K562 (cell line): ENCODE results near the gene PIP4K2C. TPM values are rescaled to one million over a fixed set of nuclear protein-coding genes. Genes with fewer than 3 reads are reported as not detected.
A peak's percentile ranks its signal among the peaks of the same experiment; 100 is the strongest.

Source experiments
- CBFA2T3 ChIP-seq: fragments of 450-650 bp; IDR thresholded peaks from 2 replicates; pipeline ENCODE4 v1.6.1; 2017
- CBX3 ChIP-seq, 2 experiments: IDR thresholded peaks; 1 replicate in 1 of 2; 2 replicates in 1 of 2; pipeline ENCODE4 v1.6.1; 2012; ENCODE audit warnings: inconsistent platforms in 2 of 2, low read length in 2 of 2, borderline replicate concordance in 1 of 2, control low read depth in 1 of 2
- FOSL1 ChIP-seq: fragments of 200-800 bp; sonication (Bioruptor generic); conservative IDR thresholded peaks from 2 replicates; pipeline ENCODE4 v1.6.1; 2016; ENCODE audit warnings: missing genetic modification characterization, missing compliant biosample characterization
- HDAC2 ChIP-seq: fragments of 450-650 bp; IDR thresholded peaks from 2 replicates; pipeline ENCODE4 v1.6.1; 2016; ENCODE audit warnings: mild to moderate bottlenecking
- KDM1A ChIP-seq, 2 experiments: fragments of 450-650 bp; IDR thresholded peaks; 2 replicates each; pipeline ENCODE4 v1.6.1; 2016; ENCODE audit warnings: mild to moderate bottlenecking in 2 of 2
- MLX ChIP-seq, 2 experiments: fragments of 450-650 bp in 1 of 2; sonication (generic) in 1 of 2; formaldehyde crosslinking; conservative IDR thresholded peaks; 2 replicates each; pipeline versions ENCODE4 v1.4.0 to v1.8.1; 2020 to 2022; ENCODE audit warnings: mild to moderate bottlenecking in 1 of 2, missing genetic modification reagents in 1 of 2
- PTBP1 ChIP-seq: fragments of 200-400 bp; formaldehyde crosslinking; IDR thresholded peaks from 2 replicates; pipeline ENCODE4 v1.6.1; 2017; ENCODE audit warnings: low read depth, low read length
- RBM25 ChIP-seq: fragments of 200-400 bp; formaldehyde crosslinking; IDR thresholded peaks from 2 replicates; pipeline ENCODE4 v1.6.1; 2018; ENCODE audit warnings: low read length, low read depth, moderate library complexity; ENCODE audit not compliant: severe bottlenecking
- REST ChIP-seq, 2 experiments: fragments of 450-650 bp; formaldehyde crosslinking in 1 of 2; IDR thresholded peaks; 2 replicates each; pipeline versions ENCODE4 v1.4.0 to v1.6.1; 2014 to 2020; ENCODE audit warnings: mild to moderate bottlenecking in 2 of 2, borderline replicate concordance in 1 of 2, low read depth in 1 of 2
- SIN3B ChIP-seq: fragments of 450-650 bp; IDR thresholded peaks from 2 replicates; pipeline ENCODE4 v1.6.1; 2017; ENCODE audit warnings: low read depth, mild to moderate bottlenecking, moderate library complexity
- ZBTB11 ChIP-seq, 3 experiments: fragments of 200-800 bp in 1 of 3; fragments of 250-450 bp in 1 of 3; fragments of 450-650 bp in 1 of 3; sonication (Bioruptor Pico) in 1 of 3; sonication (Bioruptor generic) in 1 of 3; formaldehyde crosslinking in 1 of 3; IDR thresholded peaks; 2 replicates each; pipeline versions ENCODE4 v1.6.1 to v1.8.0; 2016 to 2022; ENCODE audit warnings: mild to moderate bottlenecking in 2 of 3, missing genetic modification characterization in 2 of 3, missing compliant biosample characterization in 1 of 3, moderate library complexity in 1 of 3
- ZC3H4 ChIP-seq: sonication (generic); formaldehyde crosslinking; IDR thresholded peaks from 2 replicates; pipeline ENCODE4 v1.9.0; 2021; ENCODE audit warnings: missing genetic modification reagents, borderline replicate concordance
- ZNF584 ChIP-seq: fragments of 200-800 bp; sonication (Bioruptor generic); IDR thresholded peaks from 2 replicates; pipeline ENCODE4 v1.6.1; 2016; ENCODE audit warnings: low read depth, mild to moderate bottlenecking, missing genetic modification characterization, missing compliant biosample characterization
- polyA plus RNA-seq, 8 experiments: library from polyadenylated mRNA; depleted of rRNA in 4 of 8; stranded (reverse) in 5 of 8; unstranded in 3 of 8; fragments of >200 nt; fragmentation: Nextera tagmentation in 2 of 8; fragmentation: Illumina TruSeq in 1 of 8; extraction: Ambion mirVana in 2 of 8; extraction: Trizol in 1 of 8; gene quantifications; 2 replicates each; pipeline versions ENCODE4 v1.2.1 to v1.2.3, GENCODE V29; 2011 to 2014; ENCODE audit warnings: inconsistent platforms in 1 of 8, missing spikeins in 1 of 8
- total RNA-seq, 7 experiments: library from RNA; depleted of rRNA in 6 of 7; stranded (reverse); fragments of >200 nt in 6 of 7; fragmentation: Illumina TruSeq in 2 of 7; extraction: Trizol in 2 of 7; gene quantifications; 2 replicates each; pipeline versions ENCODE4 v1.2.1 to v1.2.3, GENCODE V29; 2011 to 2021; ENCODE audit warnings: low replicate concordance in 1 of 7

Gene PIP4K2C
- total and polyA plus RNA-seq, 9 of the 15 experiments (the other 6 are each of a cell fraction or from before 2014, with no cell fraction given) = 9.0 to 41.4 (median 18.3) TPM

- TF ChIP-seq HDAC2 (peak; percentile 55; the same call in 1 of the 2 replicates), REST (IDR thresholded peaks at IDR 0.05; ENCODE audit: borderline replicate concordance) (no peak), REST (CRISPR knock-in tag; IDR thresholded peaks at IDR 0.05; ENCODE audit: low read depth) (no peak), PTBP1 (no peak), MLX (CRISPR knock-in tag; conservative IDR thresholded peaks at IDR 0.05) (no peak), RBM25 (peak; percentile 93), SIN3B (no peak), ZC3H4 (CRISPR knock-in tag) (no peak), ZBTB11 (CRISPR knock-in tag; IDR thresholded peaks at IDR 0.05) (no peak), CBFA2T3 (peak; percentile 22; the same call in 1 of the 2 replicates), KDM1A (IDR thresholded peaks at IDR 0.05) (peak; percentile 82 to 93; a peak in 3 of 4 replicates), CBX3 (IDR thresholded peaks at IDR 0.05; ENCODE audit: borderline replicate concordance in 1 of 2, low read length in 2 of 2) (peak in 1 of 2 experiments; percentile 66; a peak in 2 of 3 replicates), FOSL1 (no peak), ZNF584 (CRISPR knock-in tag) (no peak)
Observed at GRCh38 chr12:57550641-57551549, 40.1 kb upstream of the PIP4K2C start (continued).
